HG03045 (cell line): ENCODE measurements around the gene DIP2C.
"Not testable (repeated sequence)": the region's sequence is repeated elsewhere in the genome, so short reads cannot be mapped to it uniquely, and the experiment has no call there.

Experiments
- ATAC-seq: cut with Tn5 transposase; IDR thresholded peaks from one replicate; pipeline ENCODE4 v1.9.1; 2021; ENCODE audit warnings: mild to moderate bottlenecking, moderate library complexity; ENCODE audit not compliant: unreplicated experiment

Gene DIP2C

GRCh38 chr10:600876-601659, 88.4 kb downstream of the DIP2C start:
- no peak for ATAC-seq

GRCh38 chr10:600234-600633, 89.2 kb downstream of the DIP2C start:
- ATAC-seq, result no peak

GRCh38 chr10:599767-600166, 89.7 kb downstream of the DIP2C start:
- no peak for ATAC-seq

- ATAC-seq, result no peak
Measured at GRCh38 chr10:598415-599170, 90.9 kb downstream of the DIP2C start.

GRCh38 chr10:597976-598375, 91.5 kb downstream of the DIP2C start:
- ATAC-seq, result no peak

GRCh38 chr10:596725-597345, 92.6 kb downstream of the DIP2C start:
- ATAC-seq, result no peak

- ATAC-seq, result not testable (repeated sequence)
Measured at GRCh38 chr10:596131-596530, 93.3 kb downstream of the DIP2C start.

- no peak for ATAC-seq
Measured at GRCh38 chr10:595473-595872, 94.0 kb downstream of the DIP2C start.

GRCh38 chr10:594584-595270, 94.7 kb downstream of the DIP2C start:
- no peak for ATAC-seq

GRCh38 chr10:593901-594457, 95.5 kb downstream of the DIP2C start:
- ATAC-seq, result no peak

GRCh38 chr10:593421-593820, 96.0 kb downstream of the DIP2C start:
- no peak for ATAC-seq

GRCh38 chr10:593016-593415, 96.5 kb downstream of the DIP2C start:
- ATAC-seq, result no peak

GRCh38 chr10:591646-592045, 97.8 kb downstream of the DIP2C start:
- no peak for ATAC-seq

GRCh38 chr10:590721-591120, 98.7 kb downstream of the DIP2C start:
- no peak for ATAC-seq

- no peak for ATAC-seq
Measured at GRCh38 chr10:589961-590680, 99.3 kb downstream of the DIP2C start.

- no peak for ATAC-seq
Measured at GRCh38 chr10:588246-589165, 101.0 kb downstream of the DIP2C start.

- no peak for ATAC-seq
Measured at GRCh38 chr10:586716-587115, 102.8 kb downstream of the DIP2C start.

GRCh38 chr10:586151-586550, 103.3 kb downstream of the DIP2C start:
- no peak for ATAC-seq

GRCh38 chr10:585502-585901, 104.0 kb downstream of the DIP2C start:
- ATAC-seq, result no peak
